Fibroblast of the aortic adventitia (primary cell): ENCODE results near the gene SOCS3. TPM values are rescaled to one million over a fixed set of nuclear protein-coding genes. Genes with fewer than 3 reads are reported as not detected.

Experiments used
- DNase-seq: peaks from one replicate; pipeline ENCODE4 v3.0.0-alpha.2; 2010; ENCODE audit warnings: low read depth
- H3K4me3 ChIP-seq: 2 replicates; pipeline ENCODE4 v1.5.1; 2011; ENCODE audit warnings: low read depth, mild to moderate bottlenecking, control low read depth, low read length, moderate library complexity
- total RNA-seq: library from RNA; depleted of rRNA; stranded (reverse); fragments of >200 nt; gene quantifications from 2 replicates; pipeline ENCODE4 v1.2.3, GENCODE V29; 2012; ENCODE audit warnings: low replicate concordance
- TF ChIP-seq, protein P1 (sequence below): IDR thresholded peaks from 2 replicates; pipeline ENCODE4 v1.5.1; 2011; ENCODE audit warnings: mild to moderate bottlenecking, low read length, control low read depth, inconsistent platforms; ENCODE audit not compliant: insufficient read depth

The SOCS3 gene
- total RNA-seq, 1 donor = 50.6 TPM

- H3K4me3 ChIP-seq = no peak overlapping the region
- no peak for DNase-seq
- TF ChIP-seq, protein P1, sequence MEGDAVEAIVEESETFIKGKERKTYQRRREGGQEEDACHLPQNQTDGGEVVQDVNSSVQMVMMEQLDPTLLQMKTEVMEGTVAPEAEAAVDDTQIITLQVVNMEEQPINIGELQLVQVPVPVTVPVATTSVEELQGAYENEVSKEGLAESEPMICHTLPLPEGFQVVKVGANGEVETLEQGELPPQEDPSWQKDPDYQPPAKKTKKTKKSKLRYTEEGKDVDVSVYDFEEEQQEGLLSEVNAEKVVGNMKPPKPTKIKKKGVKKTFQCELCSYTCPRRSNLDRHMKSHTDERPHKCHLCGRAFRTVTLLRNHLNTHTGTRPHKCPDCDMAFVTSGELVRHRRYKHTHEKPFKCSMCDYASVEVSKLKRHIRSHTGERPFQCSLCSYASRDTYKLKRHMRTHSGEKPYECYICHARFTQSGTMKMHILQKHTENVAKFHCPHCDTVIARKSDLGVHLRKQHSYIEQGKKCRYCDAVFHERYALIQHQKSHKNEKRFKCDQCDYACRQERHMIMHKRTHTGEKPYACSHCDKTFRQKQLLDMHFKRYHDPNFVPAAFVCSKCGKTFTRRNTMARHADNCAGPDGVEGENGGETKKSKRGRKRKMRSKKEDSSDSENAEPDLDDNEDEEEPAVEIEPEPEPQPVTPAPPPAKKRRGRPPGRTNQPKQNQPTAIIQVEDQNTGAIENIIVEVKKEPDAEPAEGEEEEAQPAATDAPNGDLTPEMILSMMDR = no peak
Measured at GRCh38 chr17:78330570-78331224, 29.2 kb downstream of the SOCS3 start.

GRCh38 chr17:78329263-78330059, 30.4 kb downstream of the SOCS3 start:
- TF ChIP-seq, protein P1 = no peak
- no peak overlapping the region for H3K4me3 ChIP-seq
- peak; percentile 64 for DNase-seq

DNA sequence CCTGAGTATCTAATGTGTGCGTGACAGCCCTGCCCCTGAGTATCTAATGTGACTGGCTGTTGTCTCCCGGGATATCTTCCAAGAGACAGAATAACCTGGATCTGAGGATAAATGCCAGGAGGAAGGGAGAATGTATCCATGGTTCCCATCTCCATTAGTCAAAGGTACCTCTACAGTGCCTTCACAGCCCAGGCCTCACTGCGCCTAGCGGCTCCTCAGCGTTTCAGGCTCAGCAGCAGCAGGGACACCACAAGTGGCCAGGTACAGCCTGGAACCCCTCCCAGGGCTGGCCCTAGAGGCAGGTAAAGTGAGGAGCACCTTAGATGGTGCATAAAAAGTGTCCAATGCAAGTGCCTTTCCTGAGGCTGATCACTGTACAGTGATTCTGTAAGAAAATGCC, 32.0 kb downstream of the SOCS3 start:
- H3K4me3 ChIP-seq = no peak overlapping the region
- DNase-seq = no peak
- TF ChIP-seq, protein P1 = no peak

DNA sequence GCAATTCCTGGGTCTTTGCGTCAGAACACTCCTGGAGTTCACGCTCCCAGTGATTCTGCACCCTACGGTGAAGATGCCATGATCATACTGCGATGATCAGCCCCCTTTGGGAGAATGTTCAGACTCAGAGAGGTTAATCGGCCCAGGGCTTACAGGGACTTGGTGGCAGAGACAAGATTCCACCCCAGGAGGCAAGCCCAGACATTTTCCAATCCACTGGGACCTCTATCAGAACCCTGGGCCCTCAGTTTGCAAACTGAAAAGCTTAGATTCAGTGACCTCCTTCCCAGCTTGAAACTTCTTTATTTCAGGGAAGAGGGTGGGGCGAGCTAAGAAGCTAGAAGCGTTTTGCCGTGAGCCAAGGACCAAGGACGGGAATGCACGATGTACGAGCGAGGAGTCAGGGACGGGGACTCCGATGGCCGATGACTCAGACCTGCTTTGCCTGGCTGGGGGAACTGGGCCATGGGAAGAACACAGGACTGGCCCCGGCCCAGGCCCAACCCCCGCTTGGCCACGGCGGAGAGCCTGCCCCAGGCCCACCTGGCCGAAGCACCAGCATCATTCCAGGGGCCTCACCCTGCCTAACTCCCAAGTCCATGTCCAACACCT, 34.7 kb downstream of the SOCS3 start:
- no peak overlapping the region for H3K4me3 ChIP-seq
- DNase-seq = peak; percentile 46
- TF ChIP-seq, protein P1 = no peak

DNA sequence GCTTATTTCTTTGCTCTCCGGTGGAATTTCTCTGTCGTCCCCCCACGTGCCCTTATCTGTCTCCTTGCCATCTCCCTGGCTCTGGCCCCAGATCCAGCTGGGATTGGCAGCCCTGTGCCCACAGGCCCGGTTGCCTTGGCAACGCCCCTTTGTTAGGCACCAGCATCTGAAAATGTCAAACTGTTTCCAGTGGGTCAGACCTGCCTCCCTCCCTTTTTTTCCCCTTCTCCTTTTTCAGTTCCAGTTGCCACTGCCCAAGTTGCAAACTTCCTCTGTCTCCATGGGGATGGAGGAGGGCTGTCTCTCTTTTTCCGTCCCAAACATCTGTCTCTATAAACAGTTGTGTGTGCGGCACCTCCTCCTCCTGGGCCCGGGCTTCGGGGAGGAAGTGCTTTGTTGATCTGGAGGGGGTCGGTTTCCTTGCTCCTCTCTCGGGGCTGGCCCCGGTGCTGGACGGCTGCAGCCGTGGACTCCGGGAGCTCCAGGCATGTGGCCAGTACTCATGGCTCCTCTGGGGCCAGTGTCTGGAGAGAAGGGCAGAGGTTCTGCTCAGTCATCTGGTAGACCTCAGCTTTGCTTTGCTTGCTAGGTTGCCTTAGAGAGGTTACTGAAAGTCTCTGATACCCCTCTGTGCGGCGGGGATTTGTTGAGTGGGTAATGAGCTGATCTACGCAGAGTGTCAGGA, 35.3 kb downstream of the SOCS3 start:
- DNase-seq = peak; percentile 85
- TF ChIP-seq, protein P1 = no peak
- peak overlapping the region; percentile 17 for H3K4me3 ChIP-seq

DNA sequence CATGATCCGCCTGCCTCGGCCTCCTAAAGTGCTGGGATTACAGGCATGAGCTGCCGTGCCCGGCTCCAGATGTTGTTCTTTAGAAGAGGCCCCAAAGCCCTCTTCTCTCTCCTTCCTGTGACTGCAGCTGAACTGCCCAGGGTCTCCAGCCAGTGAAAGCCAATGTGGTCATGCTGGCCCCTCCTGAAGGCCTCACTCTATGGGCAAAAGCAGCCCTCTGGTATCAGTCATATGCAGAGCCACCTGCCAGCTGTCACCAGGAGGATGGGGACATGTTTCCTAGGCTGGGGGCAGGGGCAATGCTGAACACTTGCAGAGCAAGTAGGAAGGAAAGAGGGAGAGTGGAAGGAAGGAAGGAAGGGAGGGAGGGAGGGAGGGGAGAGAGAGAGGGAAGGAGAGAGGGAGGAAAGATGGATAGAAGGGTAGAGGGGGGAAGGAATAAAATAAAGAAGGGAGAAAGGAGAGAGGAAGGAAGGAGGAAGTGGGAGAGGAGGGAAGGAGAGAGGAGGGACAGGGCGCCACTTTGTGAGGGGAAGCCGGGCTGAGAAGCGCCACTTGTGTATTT, 36.0 kb downstream of the SOCS3 start:
- H3K4me3 ChIP-seq = no peak overlapping the region
- TF ChIP-seq, protein P1 = no peak
- no peak for DNase-seq
